ENCODE data around the gene APBA3. TPM values are rescaled to one million over a fixed set of nuclear protein-coding genes. Genes with fewer than 3 reads are reported as not detected.

Gene APBA3
- total RNA-seq, 1 donor from 2014 or later = 24.7 TPM

- H3K9me3 Mint-ChIP-seq (ENCODE audit: unreplicated experiment) = no peaks in the 10 kb centered on the region
- H3K27ac Mint-ChIP-seq (ENCODE audit: unreplicated experiment) = no peak overlapping the region
- no peaks in the 10 kb centered on the region for H3K27me3 Mint-ChIP-seq (ENCODE audit: unreplicated experiment)
- no peak overlapping the region for H3K4me3 Mint-ChIP-seq (ENCODE audit: unreplicated experiment)
- no peaks in the 10 kb centered on the region for H3K4me1 Mint-ChIP-seq (ENCODE audit: unreplicated experiment)
- no peaks in the 10 kb centered on the region for H3K36me3 Mint-ChIP-seq (ENCODE audit: unreplicated experiment)
- no peak for TF ChIP-seq CTCF (IDR thresholded peaks at IDR 0.05)
- no peak for DNase-seq (ENCODE audit: extremely low spot score, unreplicated experiment)
These were observed 18.0 kb downstream of the APBA3 start for GRCh38 chr19:3743486-3743885.

- no peaks in the 10 kb centered on the region for H3K9me3 Mint-ChIP-seq (ENCODE audit: unreplicated experiment)
- H3K27me3 Mint-ChIP-seq (ENCODE audit: unreplicated experiment) = no peaks in the 10 kb centered on the region
- no peaks in the 10 kb centered on the region for H3K36me3 Mint-ChIP-seq (ENCODE audit: unreplicated experiment)
- no peaks in the 10 kb centered on the region for H3K4me1 Mint-ChIP-seq (ENCODE audit: unreplicated experiment)
- TF ChIP-seq CTCF (IDR thresholded peaks at IDR 0.05) = no peak
- H3K4me3 Mint-ChIP-seq (ENCODE audit: unreplicated experiment) = no peak overlapping the region
- DNase-seq (ENCODE audit: extremely low spot score, unreplicated experiment) = no peak
- H3K27ac Mint-ChIP-seq (ENCODE audit: unreplicated experiment) = no peak overlapping the region
These were observed 21.1 kb downstream of the APBA3 start for GRCh38 chr19:3740431-3740830.

- Mint-ChIP-seq H3K36me3 (ENCODE audit: unreplicated experiment) (no peaks in the 10 kb centered on the region), H3K27me3 (ENCODE audit: unreplicated experiment) (no peaks in the 10 kb centered on the region), H3K4me3 (ENCODE audit: unreplicated experiment) (no peak overlapping the region), H3K4me1 (ENCODE audit: unreplicated experiment) (no peaks in the 10 kb centered on the region), H3K9me3 (ENCODE audit: unreplicated experiment) (no peaks in the 10 kb centered on the region), H3K27ac (ENCODE audit: unreplicated experiment) (no peak overlapping the region)
- no peak for DNase-seq (ENCODE audit: extremely low spot score, unreplicated experiment)
- no peak for TF ChIP-seq CTCF (IDR thresholded peaks at IDR 0.05)
These were observed 22.8 kb downstream of the APBA3 start for GRCh38 chr19:3738477-3739220.

GRCh38 chr19:3737487-3738205, 23.8 kb downstream of the APBA3 start:
- Mint-ChIP-seq H3K27me3 (ENCODE audit: unreplicated experiment) (no peaks in the 10 kb centered on the region), H3K27ac (ENCODE audit: unreplicated experiment) (no peak overlapping the region), H3K36me3 (ENCODE audit: unreplicated experiment) (no peaks in the 10 kb centered on the region), H3K4me1 (ENCODE audit: unreplicated experiment) (no peaks in the 10 kb centered on the region), H3K9me3 (ENCODE audit: unreplicated experiment) (no peaks in the 10 kb centered on the region), H3K4me3 (ENCODE audit: unreplicated experiment) (no peak overlapping the region)
- TF ChIP-seq CTCF (IDR thresholded peaks at IDR 0.05) = no peak
- DNase-seq (ENCODE audit: extremely low spot score, unreplicated experiment) = no peak

- no peaks in the 10 kb centered on the region for H3K4me1 Mint-ChIP-seq (ENCODE audit: unreplicated experiment)
- H3K27ac Mint-ChIP-seq (ENCODE audit: unreplicated experiment) = no peak overlapping the region
- H3K9me3 Mint-ChIP-seq (ENCODE audit: unreplicated experiment) = no peaks in the 10 kb centered on the region
- no peaks in the 10 kb centered on the region for H3K27me3 Mint-ChIP-seq (ENCODE audit: unreplicated experiment)
- no peaks in the 10 kb centered on the region for H3K36me3 Mint-ChIP-seq (ENCODE audit: unreplicated experiment)
- no peak overlapping the region for H3K4me3 Mint-ChIP-seq (ENCODE audit: unreplicated experiment)
- no peak for TF ChIP-seq CTCF (IDR thresholded peaks at IDR 0.05)
- no peak for DNase-seq (ENCODE audit: extremely low spot score, unreplicated experiment)
These were observed 25.3 kb downstream of the APBA3 start for GRCh38 chr19:3736106-3736724.
